ENCODE measurements around the gene SPATA2. TPM values are rescaled to one million over a fixed set of nuclear protein-coding genes. Genes with fewer than 3 reads are reported as not detected.

SPATA2 gene
- total and polyA plus RNA-seq, 2 of the 13 experiments (the other 11 are each of a cell fraction or from before 2014, with no cell fraction given): 3.2 to 8.7 TPM

- TF ChIP-seq, protein P1, sequence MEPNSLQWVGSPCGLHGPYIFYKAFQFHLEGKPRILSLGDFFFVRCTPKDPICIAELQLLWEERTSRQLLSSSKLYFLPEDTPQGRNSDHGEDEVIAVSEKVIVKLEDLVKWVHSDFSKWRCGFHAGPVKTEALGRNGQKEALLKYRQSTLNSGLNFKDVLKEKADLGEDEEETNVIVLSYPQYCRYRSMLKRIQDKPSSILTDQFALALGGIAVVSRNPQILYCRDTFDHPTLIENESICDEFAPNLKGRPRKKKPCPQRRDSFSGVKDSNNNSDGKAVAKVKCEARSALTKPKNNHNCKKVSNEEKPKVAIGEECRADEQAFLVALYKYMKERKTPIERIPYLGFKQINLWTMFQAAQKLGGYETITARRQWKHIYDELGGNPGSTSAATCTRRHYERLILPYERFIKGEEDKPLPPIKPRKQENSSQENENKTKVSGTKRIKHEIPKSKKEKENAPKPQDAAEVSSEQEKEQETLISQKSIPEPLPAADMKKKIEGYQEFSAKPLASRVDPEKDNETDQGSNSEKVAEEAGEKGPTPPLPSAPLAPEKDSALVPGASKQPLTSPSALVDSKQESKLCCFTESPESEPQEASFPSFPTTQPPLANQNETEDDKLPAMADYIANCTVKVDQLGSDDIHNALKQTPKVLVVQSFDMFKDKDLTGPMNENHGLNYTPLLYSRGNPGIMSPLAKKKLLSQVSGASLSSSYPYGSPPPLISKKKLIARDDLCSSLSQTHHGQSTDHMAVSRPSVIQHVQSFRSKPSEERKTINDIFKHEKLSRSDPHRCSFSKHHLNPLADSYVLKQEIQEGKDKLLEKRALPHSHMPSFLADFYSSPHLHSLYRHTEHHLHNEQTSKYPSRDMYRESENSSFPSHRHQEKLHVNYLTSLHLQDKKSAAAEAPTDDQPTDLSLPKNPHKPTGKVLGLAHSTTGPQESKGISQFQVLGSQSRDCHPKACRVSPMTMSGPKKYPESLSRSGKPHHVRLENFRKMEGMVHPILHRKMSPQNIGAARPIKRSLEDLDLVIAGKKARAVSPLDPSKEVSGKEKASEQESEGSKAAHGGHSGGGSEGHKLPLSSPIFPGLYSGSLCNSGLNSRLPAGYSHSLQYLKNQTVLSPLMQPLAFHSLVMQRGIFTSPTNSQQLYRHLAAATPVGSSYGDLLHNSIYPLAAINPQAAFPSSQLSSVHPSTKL (CRISPR knock-in tag; IDR thresholded peaks at IDR 0.05): peak; percentile 94
- TF ChIP-seq POLR2G (IDR thresholded peaks at IDR 0.05; ENCODE audit: low read depth, low read length) (peak; percentile 70), SAFB2 (CRISPR knock-in tag; IDR thresholded peaks at IDR 0.05; ENCODE audit: borderline replicate concordance, low read depth) (peak; percentile 72; the same call in 1 of the 2 replicates), ZNF816 (CRISPR knock-in tag; IDR thresholded peaks at IDR 0.05; ENCODE audit: borderline replicate concordance) (no peak), ZMAT3 (CRISPR knock-in tag; conservative IDR thresholded peaks at IDR 0.05) (no peak), CENPT (CRISPR knock-in tag; IDR thresholded peaks at IDR 0.05; ENCODE audit: low read depth) (no peak), ZNF510 (CRISPR knock-in tag; IDR thresholded peaks at IDR 0.05; ENCODE audit: low read depth) (peak; percentile 63; the same call in 1 of the 2 replicates), RFX3 (CRISPR knock-in tag; IDR thresholded peaks at IDR 0.05) (peak; percentile 87), SMC3 (IDR thresholded peaks at IDR 0.05; ENCODE audit: low read length) (peak; percentile 36; the same call in 1 of the 2 replicates), ZEB1 (IDR thresholded peaks at IDR 0.05; ENCODE audit: insufficient replicate concordance, low read depth) (peak; percentile 88), MXD3 (CRISPR knock-in tag; IDR thresholded peaks at IDR 0.05) (0 out of 2 replicates have a peak, but pooled peaks have one; percentile 9), RBM22 (optimal IDR thresholded peaks at IDR 0.05; ENCODE audit: low read length) (peak; percentile 95), STAT5B (CRISPR knock-in tag; IDR thresholded peaks at IDR 0.05) (0 out of 2 replicates have a peak, but pooled peaks have one; percentile 68), GTF2F1 (IDR thresholded peaks at IDR 0.05; ENCODE audit: low read length) (0 out of 2 replicates have a peak, but pooled peaks have one; percentile 12), HDAC2 (CRISPR knock-in tag; IDR thresholded peaks at IDR 0.05) (peak; percentile 98), ZNF850 (CRISPR knock-in tag; conservative IDR thresholded peaks at IDR 0.05) (no peak), SETDB1 (CRISPR knock-in tag; IDR thresholded peaks at IDR 0.05; ENCODE audit: borderline replicate concordance) (no peak), USF2 (IDR thresholded peaks at IDR 0.05; ENCODE audit: low read depth, low read length) (peak; percentile 26; the same call in 1 of the 2 replicates), USF2 (CRISPR knock-in tag; IDR thresholded peaks at IDR 0.05; ENCODE audit: borderline replicate concordance) (no peak)
- TF ChIP-seq, protein P2, sequence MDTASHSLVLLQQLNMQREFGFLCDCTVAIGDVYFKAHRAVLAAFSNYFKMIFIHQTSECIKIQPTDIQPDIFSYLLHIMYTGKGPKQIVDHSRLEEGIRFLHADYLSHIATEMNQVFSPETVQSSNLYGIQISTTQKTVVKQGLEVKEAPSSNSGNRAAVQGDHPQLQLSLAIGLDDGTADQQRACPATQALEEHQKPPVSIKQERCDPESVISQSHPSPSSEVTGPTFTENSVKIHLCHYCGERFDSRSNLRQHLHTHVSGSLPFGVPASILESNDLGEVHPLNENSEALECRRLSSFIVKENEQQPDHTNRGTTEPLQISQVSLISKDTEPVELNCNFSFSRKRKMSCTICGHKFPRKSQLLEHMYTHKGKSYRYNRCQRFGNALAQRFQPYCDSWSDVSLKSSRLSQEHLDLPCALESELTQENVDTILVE (CRISPR knock-in tag; IDR thresholded peaks at IDR 0.05): peak; percentile 81
- TF ChIP-seq, protein P3, sequence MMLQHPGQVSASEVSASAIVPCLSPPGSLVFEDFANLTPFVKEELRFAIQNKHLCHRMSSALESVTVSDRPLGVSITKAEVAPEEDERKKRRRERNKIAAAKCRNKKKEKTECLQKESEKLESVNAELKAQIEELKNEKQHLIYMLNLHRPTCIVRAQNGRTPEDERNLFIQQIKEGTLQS (CRISPR knock-in tag; IDR thresholded peaks at IDR 0.05): peak; percentile 97
Observed at GRCh38 chr20:49916146-49917002, 1.0 kb upstream of the SPATA2 start (continued).

Data from HepG2 (cell line).